ENCODE data around the gene QRICH1. TPM values are rescaled to one million over a fixed set of nuclear protein-coding genes. Genes with fewer than 3 reads are reported as not detected.

Gene QRICH1
- total RNA-seq, 8 experiments from 2014 or later: 41.4 to 95.3 (median 71.4) TPM

Other genes starting within 250 kb of the QRICH1 start
- 10 to 100 TPM; 20.2 to 51.9 (median 41.5) TPM for gene PRKAR2A, start 246.2 kb downstream of the QRICH1 start, total RNA-seq
- 10 to 100 TPM in 7 of 8 experiments, 1 to 10 TPM in 1; 7.8 to 22.6 (median 17.9) TPM for gene SLC25A20, start 195.2 kb downstream of the QRICH1 start, total RNA-seq
- gene ARIH2, start 175.2 kb downstream of the QRICH1 start, total RNA-seq: 100 to 1,000 TPM in 2 of 8 experiments, 10 to 100 TPM in 6; 42.4 to 111 (median 68.1) TPM
- gene P4HTM, start 103.8 kb downstream of the QRICH1 start, total RNA-seq: 10 to 100 TPM in 7 of 8 experiments, 1 to 10 TPM in 1; 4.9 to 94.0 (median 29.6) TPM
- 100 to 1,000 TPM in 5 of 8 experiments, 10 to 100 TPM in 3; 52.2 to 209 (median 110) TPM for gene WDR6, start 86.7 kb downstream of the QRICH1 start, total RNA-seq
- 10 to 100 TPM; 13.9 to 56.7 (median 26.2) TPM for gene DALRD3, start 75.5 kb downstream of the QRICH1 start, total RNA-seq
- gene NDUFAF3, start 72.0 kb downstream of the QRICH1 start, total RNA-seq: 100 to 1,000 TPM in 2 of 8 experiments, 10 to 100 TPM in 6; 36.3 to 102 (median 70.3) TPM
- 100 to 1,000 TPM; 175 to 414 (median 331) TPM for gene IMPDH2, start 64.7 kb downstream of the QRICH1 start, total RNA-seq
- gene QARS1, start 10.7 kb upstream of the QRICH1 start, total RNA-seq: 100 to 1,000 TPM; 121 to 354 (median 195) TPM
- 10 to 100 TPM; 29.9 to 64.7 (median 36.3) TPM for gene USP19, start 26.8 kb upstream of the QRICH1 start, total RNA-seq
- gene LAMB2, start 39.0 kb upstream of the QRICH1 start, total RNA-seq: 100 to 1,000 TPM in 4 of 8 experiments, 10 to 100 TPM in 4; 26.3 to 559 (median 110) TPM
- gene CCDC71, start 72.3 kb upstream of the QRICH1 start, total RNA-seq: 10 to 100 TPM; 18.1 to 34.1 (median 25.2) TPM
- gene KLHDC8B, start 77.5 kb upstream of the QRICH1 start, total RNA-seq: 10 to 100 TPM; 18.5 to 83.7 (median 37.7) TPM
- 10 to 100 TPM in 1 of 8 experiments, 1 to 10 TPM in 7; 1.7 to 12.6 (median 5.0) TPM for gene C3orf62, start 183.2 kb upstream of the QRICH1 start, total RNA-seq
- 10 to 100 TPM; 14.5 to 56.9 (median 20.0) TPM for gene USP4, start 246.0 kb upstream of the QRICH1 start, total RNA-seq

All from motor neuron (in vitro differentiated cells).